Measurements from ENCODE around the gene FGD3. TPM values are rescaled to one million over a fixed set of nuclear protein-coding genes. Genes with fewer than 3 reads are reported as not detected.

The FGD3 gene
- total RNA-seq, 1 donor from 2014 or later, result 0.58 TPM

- TF ChIP-seq CTCF (conservative IDR thresholded peaks at IDR 0.05; ENCODE audit: low read depth, low read length), result no peak
- H3K4me3 ChIP-seq (ENCODE audit: low read depth, low read length), result no peak overlapping the region
- no peak for DNase-seq (ENCODE audit: low read depth)
Observed at GRCh38 chr9:93081081-93081529, 133.8 kb downstream of the FGD3 start.

- no peak for TF ChIP-seq CTCF (conservative IDR thresholded peaks at IDR 0.05; ENCODE audit: low read depth, low read length)
- H3K4me3 ChIP-seq (ENCODE audit: low read depth, low read length), result no peak overlapping the region
- no peak for DNase-seq (ENCODE audit: low read depth)
Observed at GRCh38 chr9:93081931-93082330, 134.6 kb downstream of the FGD3 start.

- no peak for DNase-seq (ENCODE audit: low read depth)
- no peak for TF ChIP-seq CTCF (conservative IDR thresholded peaks at IDR 0.05; ENCODE audit: low read depth, low read length)
Observed at GRCh38 chr9:93082841-93083411, 135.6 kb downstream of the FGD3 start.

GRCh38 chr9:93083592-93084470 lies 136.5 kb downstream of the FGD3 start:
- no peak for TF ChIP-seq CTCF (conservative IDR thresholded peaks at IDR 0.05; ENCODE audit: low read depth, low read length)
- H3K4me3 ChIP-seq (ENCODE audit: low read depth, low read length), result no peak overlapping the region
- no peak for DNase-seq (ENCODE audit: low read depth)

More at GRCh38 chr9:93082841-93083411, 135.6 kb downstream of the FGD3 start:
- no peak overlapping the region for H3K4me3 ChIP-seq (ENCODE audit: low read depth, low read length)

- H3K4me3 ChIP-seq (ENCODE audit: low read depth, low read length), result no peak overlapping the region
- no peak for TF ChIP-seq CTCF (conservative IDR thresholded peaks at IDR 0.05; ENCODE audit: low read depth, low read length)
- no peak for DNase-seq (ENCODE audit: low read depth)
Observed at GRCh38 chr9:93084471-93084881, 137.2 kb downstream of the FGD3 start.

- no peak for DNase-seq (ENCODE audit: low read depth)
- no peak for TF ChIP-seq CTCF (conservative IDR thresholded peaks at IDR 0.05; ENCODE audit: low read depth, low read length)
- no peak overlapping the region for H3K4me3 ChIP-seq (ENCODE audit: low read depth, low read length)
Observed at GRCh38 chr9:93085676-93086075, 138.4 kb downstream of the FGD3 start.

Other genes with a start within 250 kb of the FGD3 start
- gene BICD2, start 182.7 kb upstream of the FGD3 start, total RNA-seq, result 32.2 and 35.0 TPM in 2 replicates
- gene ZNF484, start 69.5 kb upstream of the FGD3 start, total RNA-seq, result 3.8 and 4.0 TPM in 2 replicates
- gene SUSD3, start 111.2 kb downstream of the FGD3 start, total RNA-seq, result 1.4 and 2.9 TPM in 2 replicates
- gene CARD19, start 148.7 kb downstream of the FGD3 start, total RNA-seq, result 64.6 and 85.2 TPM in 2 replicates
- 58.9 and 59.0 TPM in 2 replicates for gene NINJ1, start 186.7 kb downstream of the FGD3 start, total RNA-seq
- gene WNK2, start 236.6 kb downstream of the FGD3 start, total RNA-seq, result 0.29 and 1.0 TPM in 2 replicates

Measured in epithelial cell of proximal tubule (primary cell).